SK-N-SH treated with all-trans-retinoic acid at 6 μM for 48 hours (cell line): ENCODE data around the gene MAMDC4.

ENCODE experiments used
- ATAC-seq: fragments of 200-7000 bp; cut with Tn5 transposase; 3 replicates; pipeline ENCODE4 v1.9.1; 2020; ENCODE audit warnings: mild to moderate bottlenecking, moderate library complexity
- ARNTL ChIP-seq: fragments of 450-650 bp; formaldehyde crosslinking; IDR thresholded peaks from 2 replicates; pipeline ENCODE4 v1.5.0; 2020; ENCODE audit warnings: low read depth, mild to moderate bottlenecking, moderate library complexity, borderline replicate concordance
- CSDC2 ChIP-seq: fragments of 250-450 bp; sonication (Bioruptor Pico); IDR thresholded peaks from 2 replicates; pipeline ENCODE4 v1.5.0; 2020; ENCODE audit warnings: mild to moderate bottlenecking, moderate library complexity
- ESRRG ChIP-seq: fragments of 250-450 bp; sonication (Bioruptor Pico); IDR thresholded peaks from 2 replicates; pipeline ENCODE4 v1.6.1; 2021; ENCODE audit warnings: mild to moderate bottlenecking
- GLIS3 ChIP-seq: fragments of 250-450 bp; sonication (Bioruptor Pico); IDR thresholded peaks from 2 replicates; pipeline ENCODE4 v1.5.0; 2020; ENCODE audit warnings: mild to moderate bottlenecking, moderate library complexity
- OSR1 ChIP-seq: fragments of 250-450 bp; sonication (Bioruptor Pico); IDR thresholded peaks from 2 replicates; pipeline ENCODE4 v1.8.0; 2022; ENCODE audit warnings: moderate library complexity, mild to moderate bottlenecking, inconsistent platforms
- RARB ChIP-seq: fragments of 250-450 bp; sonication (Bioruptor Pico); IDR thresholded peaks from 2 replicates; pipeline ENCODE4 v1.8.0; 2021; ENCODE audit warnings: mild to moderate bottlenecking, moderate library complexity
- SNAI2 ChIP-seq: fragments of 250-450 bp; sonication (Bioruptor Pico); IDR thresholded peaks from 2 replicates; pipeline ENCODE4 v1.5.0; 2020; ENCODE audit warnings: mild to moderate bottlenecking, moderate library complexity
- TCF4 ChIP-seq: fragments of 250-450 bp; sonication (Bioruptor Pico); IDR thresholded peaks from 2 replicates; pipeline ENCODE4 v1.8.0; 2021; ENCODE audit warnings: mild to moderate bottlenecking, moderate library complexity, borderline replicate concordance
- ZFP3 ChIP-seq: fragments of 250-450 bp; sonication (Bioruptor Pico); IDR thresholded peaks from 2 replicates; pipeline ENCODE4 v1.5.0; 2020; ENCODE audit warnings: mild to moderate bottlenecking, moderate library complexity
- ZFP30 ChIP-seq: fragments of 450-650 bp; formaldehyde crosslinking; IDR thresholded peaks from 2 replicates; pipeline ENCODE4 v1.5.0; 2022; ENCODE audit warnings: mild to moderate bottlenecking, moderate library complexity
- ZNF565 ChIP-seq: fragments of 450-650 bp; formaldehyde crosslinking; conservative IDR thresholded peaks from 2 replicates; pipeline ENCODE4 v1.5.0; 2020; ENCODE audit warnings: low read depth, mild to moderate bottlenecking, moderate library complexity
- ZNF70 ChIP-seq: fragments of 450-650 bp; formaldehyde crosslinking; IDR thresholded peaks from 2 replicates; pipeline ENCODE4 v1.5.0; 2020; ENCODE audit warnings: mild to moderate bottlenecking, moderate library complexity
- ZNF8 ChIP-seq: fragments of 450-650 bp; formaldehyde crosslinking; IDR thresholded peaks from 2 replicates; pipeline ENCODE4 v1.5.0; 2020; ENCODE audit warnings: mild to moderate bottlenecking, moderate library complexity
- TF ChIP-seq, protein P1 (sequence below): fragments of 250-450 bp; sonication (Bioruptor Pico); IDR thresholded peaks from 2 replicates; pipeline ENCODE4 v1.8.0; 2020; ENCODE audit warnings: mild to moderate bottlenecking, moderate library complexity, borderline replicate concordance
- TF ChIP-seq, protein P2 (sequence below): fragments of 250-450 bp; sonication (Bioruptor Pico); IDR thresholded peaks from 2 replicates; pipeline ENCODE4 v1.5.1; 2021; ENCODE audit warnings: mild to moderate bottlenecking, moderate library complexity
- TF ChIP-seq, protein P3 (sequence below): fragments of 250-450 bp; sonication (Bioruptor Pico); IDR thresholded peaks from 2 replicates; pipeline ENCODE4 v1.5.1; 2020; ENCODE audit warnings: low read depth, mild to moderate bottlenecking, moderate library complexity
- TF ChIP-seq, protein P4 (sequence below): fragments of 250-450 bp; sonication (Bioruptor Pico); IDR thresholded peaks from 2 replicates; pipeline ENCODE4 v1.8.0; 2021; ENCODE audit warnings: low read depth, mild to moderate bottlenecking, moderate library complexity, borderline replicate concordance
- TF ChIP-seq, protein P5 (sequence below): fragments of 250-450 bp; sonication (Bioruptor Pico); IDR thresholded peaks from 2 replicates; pipeline ENCODE4 v1.5.0; 2020; ENCODE audit warnings: mild to moderate bottlenecking, moderate library complexity

MAMDC4 gene

DNA sequence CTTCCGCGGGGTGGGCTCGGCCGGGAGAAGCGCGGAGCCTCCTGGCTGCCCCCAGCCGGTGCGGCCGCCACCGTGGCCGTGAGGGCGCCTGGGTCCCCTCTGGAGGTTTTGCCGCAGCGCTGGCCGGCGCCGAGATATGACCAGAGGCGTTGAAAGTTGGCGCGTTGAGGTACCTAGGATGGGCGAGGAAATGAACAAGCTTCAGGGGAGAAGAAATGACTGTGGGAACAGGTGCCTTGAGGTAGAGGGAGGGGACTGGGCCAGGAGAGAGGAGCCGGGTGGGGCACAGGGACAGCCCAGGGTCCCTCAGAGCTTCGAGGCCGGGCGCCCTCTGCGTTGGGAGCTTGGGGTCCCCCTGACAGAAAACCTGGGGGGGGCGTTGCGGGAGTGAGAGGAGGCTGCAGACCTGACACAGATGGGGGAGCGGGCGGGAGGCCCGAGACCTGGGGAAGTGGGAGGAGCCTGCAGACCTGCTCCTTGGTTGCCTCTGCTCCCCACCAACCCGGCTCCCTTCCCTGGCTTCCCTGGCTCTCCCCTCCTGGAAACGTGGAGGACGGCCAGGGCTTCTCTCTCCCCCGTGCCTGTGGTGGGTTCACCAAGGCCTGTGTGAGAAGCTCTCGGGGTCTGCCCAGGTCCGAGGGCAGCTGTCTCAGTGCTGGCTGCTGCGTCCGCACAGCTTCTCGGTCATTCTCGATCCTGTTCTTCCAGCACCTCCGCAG, 30.2 kb upstream of the MAMDC4 start:
- TF ChIP-seq ARNTL (CRISPR knock-in tag) (no peak), ZNF565 (no peak), ZFP3 (CRISPR knock-in tag) (no peak)
- TF ChIP-seq, protein P1, sequence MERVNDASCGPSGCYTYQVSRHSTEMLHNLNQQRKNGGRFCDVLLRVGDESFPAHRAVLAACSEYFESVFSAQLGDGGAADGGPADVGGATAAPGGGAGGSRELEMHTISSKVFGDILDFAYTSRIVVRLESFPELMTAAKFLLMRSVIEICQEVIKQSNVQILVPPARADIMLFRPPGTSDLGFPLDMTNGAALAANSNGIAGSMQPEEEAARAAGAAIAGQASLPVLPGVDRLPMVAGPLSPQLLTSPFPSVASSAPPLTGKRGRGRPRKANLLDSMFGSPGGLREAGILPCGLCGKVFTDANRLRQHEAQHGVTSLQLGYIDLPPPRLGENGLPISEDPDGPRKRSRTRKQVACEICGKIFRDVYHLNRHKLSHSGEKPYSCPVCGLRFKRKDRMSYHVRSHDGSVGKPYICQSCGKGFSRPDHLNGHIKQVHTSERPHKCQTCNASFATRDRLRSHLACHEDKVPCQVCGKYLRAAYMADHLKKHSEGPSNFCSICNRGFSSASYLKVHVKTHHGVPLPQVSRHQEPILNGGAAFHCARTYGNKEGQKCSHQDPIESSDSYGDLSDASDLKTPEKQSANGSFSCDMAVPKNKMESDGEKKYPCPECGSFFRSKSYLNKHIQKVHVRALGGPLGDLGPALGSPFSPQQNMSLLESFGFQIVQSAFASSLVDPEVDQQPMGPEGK (CRISPR knock-in tag), result no peak
- TF ChIP-seq, protein P2, sequence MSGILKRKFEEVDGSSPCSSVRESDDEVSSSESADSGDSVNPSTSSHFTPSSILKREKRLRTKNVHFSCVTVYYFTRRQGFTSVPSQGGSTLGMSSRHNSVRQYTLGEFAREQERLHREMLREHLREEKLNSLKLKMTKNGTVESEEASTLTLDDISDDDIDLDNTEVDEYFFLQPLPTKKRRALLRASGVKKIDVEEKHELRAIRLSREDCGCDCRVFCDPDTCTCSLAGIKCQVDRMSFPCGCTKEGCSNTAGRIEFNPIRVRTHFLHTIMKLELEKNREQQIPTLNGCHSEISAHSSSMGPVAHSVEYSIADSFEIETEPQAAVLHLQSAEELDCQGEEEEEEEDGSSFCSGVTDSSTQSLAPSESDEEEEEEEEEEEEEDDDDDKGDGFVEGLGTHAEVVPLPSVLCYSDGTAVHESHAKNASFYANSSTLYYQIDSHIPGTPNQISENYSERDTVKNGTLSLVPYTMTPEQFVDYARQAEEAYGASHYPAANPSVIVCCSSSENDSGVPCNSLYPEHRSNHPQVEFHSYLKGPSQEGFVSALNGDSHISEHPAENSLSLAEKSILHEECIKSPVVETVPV, result no peak
- ATAC-seq, result no peak

DNA sequence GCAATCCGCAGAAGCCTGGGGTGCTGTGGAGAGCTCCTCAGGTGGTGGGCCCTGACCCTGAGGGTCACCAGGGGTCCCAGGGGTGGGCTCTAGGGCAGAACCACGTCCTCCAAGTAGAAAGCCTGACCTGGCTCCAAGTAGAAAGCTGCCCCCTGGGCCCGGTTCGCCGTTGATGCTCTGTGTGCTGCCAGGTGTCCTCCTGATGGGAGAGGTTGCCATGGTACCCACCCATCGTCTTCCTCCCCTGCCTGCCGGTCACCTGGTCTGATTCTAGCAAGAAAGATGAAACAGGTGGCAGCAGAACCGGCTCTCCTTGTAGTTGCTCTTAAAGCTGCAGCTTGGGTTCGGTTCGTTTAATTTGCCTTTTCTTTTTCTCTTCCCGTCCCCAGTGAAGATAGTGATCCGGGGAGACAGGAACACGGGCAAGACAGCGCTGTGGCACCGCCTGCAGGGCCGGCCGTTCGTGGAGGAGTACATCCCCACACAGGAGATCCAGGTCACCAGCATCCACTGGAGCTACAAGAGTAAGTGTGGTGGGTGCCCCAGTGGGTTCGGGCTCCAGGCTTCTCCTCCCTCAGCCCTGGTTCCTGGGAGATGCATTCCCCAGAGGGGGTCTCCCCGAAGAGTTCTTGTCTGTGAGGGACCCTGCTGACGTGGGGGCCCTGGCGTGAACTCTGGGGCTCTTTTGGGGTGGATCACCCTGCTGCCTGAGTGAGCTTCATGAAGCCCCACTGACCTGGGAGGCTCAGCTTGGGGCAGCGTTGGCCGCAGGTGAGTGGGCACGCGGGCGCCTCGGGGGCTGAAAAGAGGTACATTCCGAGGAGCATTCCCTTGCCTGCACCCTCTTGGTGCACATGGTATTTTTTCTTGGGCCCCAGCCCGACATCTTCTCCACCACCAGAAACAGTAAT, 28.8 kb upstream of the MAMDC4 start:
- ATAC-seq, result no peak
- TF ChIP-seq ESRRG (CRISPR knock-in tag), result no peak
- TF ChIP-seq, protein P3, sequence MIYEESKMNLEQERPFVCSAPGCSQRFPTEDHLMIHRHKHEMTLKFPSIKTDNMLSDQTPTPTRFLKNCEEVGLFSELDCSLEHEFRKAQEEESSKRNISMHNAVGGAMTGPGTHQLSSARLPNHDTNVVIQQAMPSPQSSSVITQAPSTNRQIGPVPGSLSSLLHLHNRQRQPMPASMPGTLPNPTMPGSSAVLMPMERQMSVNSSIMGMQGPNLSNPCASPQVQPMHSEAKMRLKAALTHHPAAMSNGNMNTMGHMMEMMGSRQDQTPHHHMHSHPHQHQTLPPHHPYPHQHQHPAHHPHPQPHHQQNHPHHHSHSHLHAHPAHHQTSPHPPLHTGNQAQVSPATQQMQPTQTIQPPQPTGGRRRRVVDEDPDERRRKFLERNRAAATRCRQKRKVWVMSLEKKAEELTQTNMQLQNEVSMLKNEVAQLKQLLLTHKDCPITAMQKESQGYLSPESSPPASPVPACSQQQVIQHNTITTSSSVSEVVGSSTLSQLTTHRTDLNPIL, result no peak
- no peak for TF ChIP-seq TCF4 (CRISPR knock-in tag)
- no peak for TF ChIP-seq SNAI2 (CRISPR knock-in tag)
- TF ChIP-seq ZFP30, result no peak
- TF ChIP-seq, protein P4, sequence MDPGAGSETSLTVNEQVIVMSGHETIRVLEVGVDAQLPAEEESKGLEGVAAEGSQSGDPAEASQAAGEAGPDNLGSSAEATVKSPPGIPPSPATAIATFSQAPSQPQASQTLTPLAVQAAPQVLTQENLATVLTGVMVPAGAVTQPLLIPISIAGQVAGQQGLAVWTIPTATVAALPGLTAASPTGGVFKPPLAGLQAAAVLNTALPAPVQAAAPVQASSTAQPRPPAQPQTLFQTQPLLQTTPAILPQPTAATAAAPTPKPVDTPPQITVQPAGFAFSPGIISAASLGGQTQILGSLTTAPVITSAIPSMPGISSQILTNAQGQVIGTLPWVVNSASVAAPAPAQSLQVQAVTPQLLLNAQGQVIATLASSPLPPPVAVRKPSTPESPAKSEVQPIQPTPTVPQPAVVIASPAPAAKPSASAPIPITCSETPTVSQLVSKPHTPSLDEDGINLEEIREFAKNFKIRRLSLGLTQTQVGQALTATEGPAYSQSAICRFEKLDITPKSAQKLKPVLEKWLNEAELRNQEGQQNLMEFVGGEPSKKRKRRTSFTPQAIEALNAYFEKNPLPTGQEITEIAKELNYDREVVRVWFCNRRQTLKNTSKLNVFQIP, result no peak
- no peak for TF ChIP-seq RARB
- no peak for TF ChIP-seq GLIS3
- TF ChIP-seq, protein P1 (CRISPR knock-in tag), result no peak
- no peak for TF ChIP-seq ZFP3 (CRISPR knock-in tag)
- TF ChIP-seq, protein P5, sequence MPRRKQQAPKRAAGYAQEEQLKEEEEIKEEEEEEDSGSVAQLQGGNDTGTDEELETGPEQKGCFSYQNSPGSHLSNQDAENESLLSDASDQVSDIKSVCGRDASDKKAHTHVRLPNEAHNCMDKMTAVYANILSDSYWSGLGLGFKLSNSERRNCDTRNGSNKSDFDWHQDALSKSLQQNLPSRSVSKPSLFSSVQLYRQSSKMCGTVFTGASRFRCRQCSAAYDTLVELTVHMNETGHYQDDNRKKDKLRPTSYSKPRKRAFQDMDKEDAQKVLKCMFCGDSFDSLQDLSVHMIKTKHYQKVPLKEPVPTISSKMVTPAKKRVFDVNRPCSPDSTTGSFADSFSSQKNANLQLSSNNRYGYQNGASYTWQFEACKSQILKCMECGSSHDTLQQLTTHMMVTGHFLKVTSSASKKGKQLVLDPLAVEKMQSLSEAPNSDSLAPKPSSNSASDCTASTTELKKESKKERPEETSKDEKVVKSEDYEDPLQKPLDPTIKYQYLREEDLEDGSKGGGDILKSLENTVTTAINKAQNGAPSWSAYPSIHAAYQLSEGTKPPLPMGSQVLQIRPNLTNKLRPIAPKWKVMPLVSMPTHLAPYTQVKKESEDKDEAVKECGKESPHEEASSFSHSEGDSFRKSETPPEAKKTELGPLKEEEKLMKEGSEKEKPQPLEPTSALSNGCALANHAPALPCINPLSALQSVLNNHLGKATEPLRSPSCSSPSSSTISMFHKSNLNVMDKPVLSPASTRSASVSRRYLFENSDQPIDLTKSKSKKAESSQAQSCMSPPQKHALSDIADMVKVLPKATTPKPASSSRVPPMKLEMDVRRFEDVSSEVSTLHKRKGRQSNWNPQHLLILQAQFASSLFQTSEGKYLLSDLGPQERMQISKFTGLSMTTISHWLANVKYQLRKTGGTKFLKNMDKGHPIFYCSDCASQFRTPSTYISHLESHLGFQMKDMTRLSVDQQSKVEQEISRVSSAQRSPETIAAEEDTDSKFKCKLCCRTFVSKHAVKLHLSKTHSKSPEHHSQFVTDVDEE (CRISPR knock-in tag), result no peak
- no peak for TF ChIP-seq ZNF70 (CRISPR knock-in tag)
- no peak for TF ChIP-seq OSR1
- no peak for TF ChIP-seq CSDC2 (CRISPR knock-in tag)
- no peak for TF ChIP-seq ZNF8 (CRISPR knock-in tag)
- TF ChIP-seq ARNTL (CRISPR knock-in tag), result no peak
